ENCODE results near the gene MARK1. TPM values are rescaled to one million over a fixed set of nuclear protein-coding genes. Genes with fewer than 3 reads are reported as not detected.

The MARK1 gene
- total and polyA plus RNA-seq, 2 donors (not counting 1 experiment from before 2014, with no cell fraction given), result 0.52 to 3.8 TPM

DNA sequence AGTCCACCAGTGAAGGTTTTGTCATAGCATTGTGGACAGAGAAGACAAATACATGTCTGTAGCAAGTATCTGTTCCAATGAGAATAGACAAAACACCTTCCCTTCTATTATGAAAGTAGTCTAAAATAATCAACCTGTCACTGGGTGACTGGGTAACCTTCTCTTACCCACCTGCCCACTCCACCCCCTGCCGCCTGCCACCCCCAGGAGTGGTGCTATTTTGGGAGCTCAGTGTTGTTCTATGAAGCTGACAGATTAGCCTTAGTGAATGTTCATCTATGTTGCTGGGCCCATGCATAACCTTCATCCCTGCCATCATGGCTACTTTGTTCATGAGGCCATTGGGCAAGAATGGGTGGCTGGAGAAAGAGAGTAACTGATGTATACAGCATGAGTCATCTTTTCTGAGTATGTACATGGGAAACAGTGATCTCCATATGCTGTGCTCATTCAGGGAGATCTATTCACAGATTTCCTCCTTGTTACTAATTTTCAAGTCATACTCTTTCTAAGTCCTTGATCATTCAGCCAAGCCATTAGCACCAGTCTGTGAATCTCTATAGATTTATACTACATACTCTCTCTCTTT is 24.8 kb downstream of the MARK1 start:
- no peaks in the 10 kb centered on the region for H3K9me3 Mint-ChIP-seq (ENCODE audit: insufficient read depth)
- Histone ChIP-seq H3K36me3 (replicated peaks in 1 of 2; ENCODE audit: control extremely low read depth in 1 of 2, control insufficient read depth in 1 of 2, extremely low read depth in 1 of 2, insufficient read depth in 2 of 2, low read length in 1 of 2) (no peaks in the 10 kb centered on the region), H3K9me3 (ENCODE audit: control extremely low read depth in 1 of 3, control insufficient read depth in 2 of 3, insufficient read depth in 1 of 3, low read length in 2 of 3) (no peaks in the 10 kb centered on the region), H4K20me1 (ENCODE audit: control insufficient read depth, insufficient read depth, low read length, poor library complexity, severe bottlenecking) (no peaks in the 10 kb centered on the region), H2AFZ (ENCODE audit: insufficient read depth, low read depth, low read length, poor library complexity, severe bottlenecking) (no peak overlapping the region), H3K27ac (ENCODE audit: low read length in 2 of 2) (no peak overlapping the region), H3K9ac (ENCODE audit: low read length) (no peak overlapping the region), H3K4me3 (ENCODE audit: control extremely low read depth in 1 of 5, extremely low read depth in 1 of 5, insufficient read depth in 1 of 5, low read depth in 2 of 5, low read length in 4 of 5) (no peak overlapping the region), H3K79me2 (ENCODE audit: control insufficient read depth, insufficient read depth, low read length) (no peaks in the 10 kb centered on the region), H3K4me2 (replicated peaks; ENCODE audit: low read depth, low read length, poor library complexity, severe bottlenecking) (no peak overlapping the region), H3K27me3 (replicated peaks in 1 of 4; ENCODE audit: control extremely low read depth in 1 of 4, control insufficient read depth in 3 of 4, insufficient read depth in 4 of 4, low read length in 3 of 4) (no peaks in the 10 kb centered on the region), H3K4me1 (ENCODE audit: control insufficient read depth in 2 of 2, insufficient read depth in 2 of 2, low read length in 2 of 2) (no peaks in the 10 kb centered on the region)
- ATAC-seq (ENCODE audit: low read depth), result no peak
- ChIA-PET CTCF (no interaction called here), POLR2A (no interaction called here)
- H3K27ac Mint-ChIP-seq, result no peak overlapping the region
- H3K4me3 Mint-ChIP-seq, result no peak overlapping the region
- no CpG with 5 or more reads among the region's 1 CpG for WGBS (ENCODE audit: insufficient coverage)
- intact Hi-C loops (cut with micrococcal nuclease), result no loop called here
- H3K27me3 Mint-ChIP-seq, result no peaks in the 10 kb centered on the region
- TF ChIP-seq, protein P1, sequence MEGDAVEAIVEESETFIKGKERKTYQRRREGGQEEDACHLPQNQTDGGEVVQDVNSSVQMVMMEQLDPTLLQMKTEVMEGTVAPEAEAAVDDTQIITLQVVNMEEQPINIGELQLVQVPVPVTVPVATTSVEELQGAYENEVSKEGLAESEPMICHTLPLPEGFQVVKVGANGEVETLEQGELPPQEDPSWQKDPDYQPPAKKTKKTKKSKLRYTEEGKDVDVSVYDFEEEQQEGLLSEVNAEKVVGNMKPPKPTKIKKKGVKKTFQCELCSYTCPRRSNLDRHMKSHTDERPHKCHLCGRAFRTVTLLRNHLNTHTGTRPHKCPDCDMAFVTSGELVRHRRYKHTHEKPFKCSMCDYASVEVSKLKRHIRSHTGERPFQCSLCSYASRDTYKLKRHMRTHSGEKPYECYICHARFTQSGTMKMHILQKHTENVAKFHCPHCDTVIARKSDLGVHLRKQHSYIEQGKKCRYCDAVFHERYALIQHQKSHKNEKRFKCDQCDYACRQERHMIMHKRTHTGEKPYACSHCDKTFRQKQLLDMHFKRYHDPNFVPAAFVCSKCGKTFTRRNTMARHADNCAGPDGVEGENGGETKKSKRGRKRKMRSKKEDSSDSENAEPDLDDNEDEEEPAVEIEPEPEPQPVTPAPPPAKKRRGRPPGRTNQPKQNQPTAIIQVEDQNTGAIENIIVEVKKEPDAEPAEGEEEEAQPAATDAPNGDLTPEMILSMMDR (IDR thresholded peaks at IDR 0.05), result no peak
- no peak for TF ChIP-seq EZH2 (IDR thresholded peaks at IDR 0.05; ENCODE audit: borderline replicate concordance, insufficient read depth, low read depth, low read length, poor library complexity, severe bottlenecking)
- DNase-seq, result no peak
- no peaks in the 10 kb centered on the region for H3K4me1 Mint-ChIP-seq

DNA sequence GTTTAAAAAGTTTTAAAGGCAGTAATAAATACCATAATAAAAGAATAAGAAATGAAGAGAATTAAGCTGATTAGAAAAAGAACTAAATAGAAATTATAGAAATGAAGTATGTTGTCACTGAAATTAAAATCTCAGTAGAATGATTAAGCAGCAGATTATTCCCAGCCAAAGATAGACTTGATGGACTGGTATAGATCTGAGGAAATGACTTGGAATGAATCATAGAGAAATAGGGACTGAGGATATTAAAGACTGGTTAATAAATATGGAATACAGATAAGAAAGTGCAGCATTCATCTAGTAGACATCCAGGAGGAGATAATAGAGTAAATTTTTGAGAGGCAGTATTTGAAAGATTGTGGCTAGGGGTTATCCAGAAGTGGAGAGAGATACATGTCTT is 28.7 kb downstream of the MARK1 start:
- H3K4me1 Mint-ChIP-seq, result no peaks in the 10 kb centered on the region
- ChIA-PET CTCF (no interaction called here), POLR2A (no interaction called here)
- no peak for TF ChIP-seq EZH2 (IDR thresholded peaks at IDR 0.05; ENCODE audit: borderline replicate concordance, insufficient read depth, low read depth, low read length, poor library complexity, severe bottlenecking)
- TF ChIP-seq, protein P1 (IDR thresholded peaks at IDR 0.05), result no peak
- H2AFZ ChIP-seq (ENCODE audit: insufficient read depth, low read depth, low read length, poor library complexity, severe bottlenecking), result no peak overlapping the region
- no peaks in the 10 kb centered on the region for H3K79me2 ChIP-seq (ENCODE audit: control insufficient read depth, insufficient read depth, low read length)
- H3K4me1 ChIP-seq (ENCODE audit: control insufficient read depth in 2 of 2, insufficient read depth in 2 of 2, low read length in 2 of 2), result no peaks in the 10 kb centered on the region
- DNase-seq (no peak), ATAC-seq (ENCODE audit: low read depth) (no peak)
- intact Hi-C loops (cut with micrococcal nuclease), result no loop called here
- H3K4me3 ChIP-seq (ENCODE audit: control extremely low read depth in 1 of 5, extremely low read depth in 1 of 5, insufficient read depth in 1 of 5, low read depth in 2 of 5, low read length in 4 of 5), result no peak overlapping the region
- no peak overlapping the region for H3K4me2 ChIP-seq (replicated peaks; ENCODE audit: low read depth, low read length, poor library complexity, severe bottlenecking)
- H3K9ac ChIP-seq (ENCODE audit: low read length), result no peak overlapping the region
- H3K27me3 ChIP-seq (replicated peaks in 1 of 4; ENCODE audit: control extremely low read depth in 1 of 4, control insufficient read depth in 3 of 4, insufficient read depth in 4 of 4, low read length in 3 of 4), result no peaks in the 10 kb centered on the region
- no peak overlapping the region for H3K27ac Mint-ChIP-seq
- H3K4me3 Mint-ChIP-seq, result no peak overlapping the region
- no peaks in the 10 kb centered on the region for H3K36me3 ChIP-seq (replicated peaks in 1 of 2; ENCODE audit: control extremely low read depth in 1 of 2, control insufficient read depth in 1 of 2, extremely low read depth in 1 of 2, insufficient read depth in 2 of 2, low read length in 1 of 2)
- H3K27me3 Mint-ChIP-seq, result no peaks in the 10 kb centered on the region
- no peaks in the 10 kb centered on the region for H4K20me1 ChIP-seq (ENCODE audit: control insufficient read depth, insufficient read depth, low read length, poor library complexity, severe bottlenecking)
- H3K9me3 ChIP-seq (ENCODE audit: control extremely low read depth in 1 of 3, control insufficient read depth in 2 of 3, insufficient read depth in 1 of 3, low read length in 2 of 3), result no peaks in the 10 kb centered on the region
- no peaks in the 10 kb centered on the region for H3K9me3 Mint-ChIP-seq (ENCODE audit: insufficient read depth)
- H3K27ac ChIP-seq (ENCODE audit: low read length in 2 of 2), result no peak overlapping the region

Measured in B cell (primary cell).